Activated naive CD4-positive, alpha-beta T cell treated with Interleukin-2 at 50 U/mL for 16 hours (primary cell): ENCODE results near the gene HELZ.
"Not testable (repeated sequence)": the region's sequence is repeated elsewhere in the genome, so short reads cannot be mapped to it uniquely, and the experiment has no call there.

ENCODE experiments used
- DNase-seq: peaks from one replicate; pipeline ENCODE4 v3.0.0-alpha.2; 2020

The HELZ gene, protein sequence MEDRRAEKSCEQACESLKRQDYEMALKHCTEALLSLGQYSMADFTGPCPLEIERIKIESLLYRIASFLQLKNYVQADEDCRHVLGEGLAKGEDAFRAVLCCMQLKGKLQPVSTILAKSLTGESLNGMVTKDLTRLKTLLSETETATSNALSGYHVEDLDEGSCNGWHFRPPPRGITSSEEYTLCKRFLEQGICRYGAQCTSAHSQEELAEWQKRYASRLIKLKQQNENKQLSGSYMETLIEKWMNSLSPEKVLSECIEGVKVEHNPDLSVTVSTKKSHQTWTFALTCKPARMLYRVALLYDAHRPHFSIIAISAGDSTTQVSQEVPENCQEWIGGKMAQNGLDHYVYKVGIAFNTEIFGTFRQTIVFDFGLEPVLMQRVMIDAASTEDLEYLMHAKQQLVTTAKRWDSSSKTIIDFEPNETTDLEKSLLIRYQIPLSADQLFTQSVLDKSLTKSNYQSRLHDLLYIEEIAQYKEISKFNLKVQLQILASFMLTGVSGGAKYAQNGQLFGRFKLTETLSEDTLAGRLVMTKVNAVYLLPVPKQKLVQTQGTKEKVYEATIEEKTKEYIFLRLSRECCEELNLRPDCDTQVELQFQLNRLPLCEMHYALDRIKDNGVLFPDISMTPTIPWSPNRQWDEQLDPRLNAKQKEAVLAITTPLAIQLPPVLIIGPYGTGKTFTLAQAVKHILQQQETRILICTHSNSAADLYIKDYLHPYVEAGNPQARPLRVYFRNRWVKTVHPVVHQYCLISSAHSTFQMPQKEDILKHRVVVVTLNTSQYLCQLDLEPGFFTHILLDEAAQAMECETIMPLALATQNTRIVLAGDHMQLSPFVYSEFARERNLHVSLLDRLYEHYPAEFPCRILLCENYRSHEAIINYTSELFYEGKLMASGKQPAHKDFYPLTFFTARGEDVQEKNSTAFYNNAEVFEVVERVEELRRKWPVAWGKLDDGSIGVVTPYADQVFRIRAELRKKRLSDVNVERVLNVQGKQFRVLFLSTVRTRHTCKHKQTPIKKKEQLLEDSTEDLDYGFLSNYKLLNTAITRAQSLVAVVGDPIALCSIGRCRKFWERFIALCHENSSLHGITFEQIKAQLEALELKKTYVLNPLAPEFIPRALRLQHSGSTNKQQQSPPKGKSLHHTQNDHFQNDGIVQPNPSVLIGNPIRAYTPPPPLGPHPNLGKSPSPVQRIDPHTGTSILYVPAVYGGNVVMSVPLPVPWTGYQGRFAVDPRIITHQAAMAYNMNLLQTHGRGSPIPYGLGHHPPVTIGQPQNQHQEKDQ (N-terminal part only)

DNA sequence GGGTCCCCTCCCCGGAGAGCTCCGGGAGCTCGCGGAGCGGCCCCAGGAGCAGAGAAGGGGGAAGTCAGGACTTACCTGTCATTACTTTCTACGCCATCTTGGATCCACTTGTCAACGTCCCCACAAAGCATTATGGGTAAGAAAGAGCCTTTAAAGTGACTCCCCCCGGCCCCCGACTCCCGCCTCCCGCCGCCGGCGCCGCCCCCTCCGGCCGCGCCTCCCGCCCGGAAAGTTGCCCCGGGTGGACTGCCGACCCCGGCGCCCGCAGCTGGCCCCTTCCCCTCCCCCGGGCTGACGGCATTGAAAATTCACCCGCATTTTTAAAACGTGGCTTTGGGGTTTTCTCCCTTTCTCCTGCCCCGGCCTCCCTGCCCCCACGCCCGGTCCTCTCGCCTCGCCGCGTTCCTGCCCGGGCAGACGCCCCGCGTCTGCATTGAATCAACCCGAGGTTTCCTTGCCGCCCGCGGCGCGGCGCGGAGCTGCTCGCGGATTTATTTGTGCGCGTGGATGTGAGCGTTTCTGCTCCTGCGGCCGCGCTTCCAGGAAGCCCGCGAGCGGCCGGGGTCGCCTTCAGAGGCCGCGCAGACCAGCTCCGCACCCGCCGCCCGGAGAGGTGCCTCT is at the start of gene HELZ:
TSS of gene HELZ (minus strand) at position 124 of the 621 bp plus-strand sequence. CDS start 26,392 bp downstream, outside the sequence.
- DNase-seq, result peak; percentile 81

DNA sequence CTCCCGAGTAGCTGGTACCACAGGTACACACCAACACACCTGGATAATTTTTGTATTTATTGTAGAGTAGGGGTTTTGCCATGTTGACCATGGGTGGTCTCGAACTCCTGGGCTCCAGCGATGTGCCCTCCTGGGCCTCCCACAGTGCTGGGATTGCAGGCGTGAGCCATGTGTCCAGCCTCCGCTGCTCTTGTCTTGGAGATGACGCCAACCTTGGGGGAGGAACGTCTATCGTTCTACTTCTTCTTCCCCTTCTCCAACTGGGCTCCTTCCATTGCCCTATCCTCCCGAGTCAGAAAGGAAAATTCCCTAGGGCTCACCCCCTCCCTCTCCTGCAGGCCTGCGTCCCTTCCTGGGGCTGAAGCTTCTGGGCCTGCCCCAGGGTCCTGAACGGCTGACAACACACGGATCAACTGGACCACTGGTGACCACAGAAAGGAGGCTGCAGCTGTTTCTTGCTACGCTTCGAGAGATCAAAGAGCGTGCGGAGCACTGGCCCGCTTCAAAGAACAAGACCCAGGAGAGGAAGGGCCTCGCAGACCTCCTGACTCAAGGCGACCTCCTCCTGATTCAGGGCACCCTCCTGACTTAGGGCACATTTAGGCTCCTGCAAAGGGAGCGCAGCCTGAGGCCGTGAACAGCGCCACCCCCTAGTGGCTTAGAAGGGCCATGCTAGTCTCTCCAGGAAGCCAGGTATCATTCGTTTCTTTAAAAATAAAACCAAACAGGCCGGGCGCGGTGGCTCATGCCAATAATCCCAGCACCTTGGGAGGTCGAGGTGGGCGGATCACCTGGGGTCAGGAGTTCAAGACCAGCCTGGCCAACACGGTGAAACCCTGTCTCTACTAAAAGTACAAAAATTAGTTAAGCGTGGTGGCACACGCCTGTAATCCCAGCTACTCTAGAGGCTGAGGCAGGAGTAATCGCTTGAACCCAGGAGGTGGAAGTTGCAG is 48.5 kb upstream of the HELZ start:
- peak; percentile 70 for DNase-seq

DNA sequence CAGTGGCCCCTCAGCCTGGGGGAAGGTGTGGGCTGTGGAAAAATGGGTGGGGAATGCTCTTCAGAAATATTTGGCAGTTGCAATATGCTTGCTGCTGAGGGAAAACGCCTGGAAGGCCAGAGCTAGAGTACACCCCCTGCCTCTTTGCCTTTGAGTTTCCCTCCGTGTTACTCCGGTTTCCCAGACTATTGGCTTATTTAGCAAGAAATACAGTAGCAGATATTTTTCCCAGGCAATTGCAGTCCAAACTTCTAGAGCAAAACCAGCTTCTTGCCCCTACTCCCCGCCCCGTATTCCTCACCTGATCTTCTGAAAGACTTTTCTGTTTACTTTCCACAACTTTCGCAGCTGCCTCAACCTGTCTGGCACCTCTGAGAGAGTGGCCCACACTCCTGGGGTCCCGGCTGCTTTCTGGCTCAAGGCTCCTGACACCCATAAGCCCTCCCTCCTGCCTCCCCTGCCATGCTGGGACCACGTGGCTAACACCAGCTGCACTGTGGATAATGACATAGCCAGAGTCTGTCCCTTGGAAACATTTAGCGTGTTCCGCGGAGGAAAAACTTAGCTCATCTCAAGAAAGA is 45.8 kb upstream of the HELZ start:
- no peak for DNase-seq

DNA sequence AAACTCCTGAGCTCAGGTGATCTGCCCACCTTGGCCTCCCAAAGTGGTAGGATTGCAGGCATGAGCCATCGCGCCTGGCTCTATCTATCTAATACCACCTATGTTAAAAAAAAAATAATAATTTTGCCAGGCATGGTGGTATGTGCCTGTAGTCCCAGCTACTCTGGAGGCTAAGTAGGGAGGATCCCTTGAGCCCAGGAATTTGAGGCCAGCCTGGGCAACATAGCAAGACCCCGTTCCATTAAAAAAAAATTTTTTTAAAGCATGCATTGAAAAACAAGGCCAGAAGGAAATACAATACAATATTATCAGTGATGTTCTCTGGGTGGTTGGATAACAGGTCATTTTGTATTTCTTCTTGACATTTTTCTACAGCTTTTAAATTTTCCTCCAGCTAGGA is 45.2 kb upstream of the HELZ start:
- DNase-seq, result no peak

DNA sequence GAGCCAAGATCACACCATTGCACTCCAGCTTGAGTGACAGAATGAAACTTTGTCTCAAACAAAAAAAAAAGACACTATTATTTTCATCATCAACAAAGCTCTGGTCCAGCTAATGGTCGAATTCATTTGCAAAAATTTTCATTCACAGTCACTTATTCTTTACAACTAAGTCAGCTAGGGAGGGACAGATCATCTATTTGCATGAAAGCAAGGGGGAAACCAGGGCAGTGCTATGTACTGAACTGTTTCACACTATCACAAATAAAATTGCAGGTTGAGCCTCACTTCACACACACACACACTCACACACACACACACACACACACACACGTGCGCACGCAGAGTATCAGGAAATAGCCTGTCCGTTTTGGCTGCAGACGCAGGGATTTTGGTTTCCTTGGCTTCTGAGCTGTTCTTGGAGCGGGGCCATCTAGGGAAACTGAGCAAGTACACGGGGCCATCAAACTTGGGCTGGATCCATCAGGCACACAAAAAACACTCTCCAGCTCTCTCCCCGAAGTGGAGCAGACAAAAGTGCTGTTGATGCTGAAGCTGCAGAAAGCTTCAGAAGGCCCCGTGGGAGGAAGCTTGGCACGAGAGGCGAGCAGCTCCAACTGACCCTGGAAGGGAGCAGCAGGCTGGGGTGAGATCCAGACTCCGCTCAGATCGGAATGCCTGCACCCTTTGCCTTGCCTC is 44.3 kb upstream of the HELZ start:
- no peak for DNase-seq

DNA sequence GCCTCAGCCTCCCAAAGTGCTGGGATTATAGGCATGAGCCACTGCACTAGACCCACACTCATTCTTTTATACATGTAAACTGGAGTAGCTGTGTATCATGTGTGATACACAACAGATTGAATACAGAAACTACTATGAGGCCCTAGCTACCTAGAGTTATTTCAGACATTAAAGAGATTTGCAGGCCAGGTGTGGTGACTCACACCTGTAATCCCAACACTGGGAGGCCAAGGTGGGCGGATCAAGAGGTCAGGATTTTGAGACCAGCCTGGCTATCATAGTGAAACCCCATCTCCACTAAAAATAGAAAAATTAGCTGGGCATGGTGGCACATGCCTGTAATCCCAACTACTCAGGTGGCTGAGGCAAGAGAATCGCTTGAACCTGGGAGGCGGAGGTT is 41.8 kb upstream of the HELZ start:
- DNase-seq, result not testable (repeated sequence)

DNA sequence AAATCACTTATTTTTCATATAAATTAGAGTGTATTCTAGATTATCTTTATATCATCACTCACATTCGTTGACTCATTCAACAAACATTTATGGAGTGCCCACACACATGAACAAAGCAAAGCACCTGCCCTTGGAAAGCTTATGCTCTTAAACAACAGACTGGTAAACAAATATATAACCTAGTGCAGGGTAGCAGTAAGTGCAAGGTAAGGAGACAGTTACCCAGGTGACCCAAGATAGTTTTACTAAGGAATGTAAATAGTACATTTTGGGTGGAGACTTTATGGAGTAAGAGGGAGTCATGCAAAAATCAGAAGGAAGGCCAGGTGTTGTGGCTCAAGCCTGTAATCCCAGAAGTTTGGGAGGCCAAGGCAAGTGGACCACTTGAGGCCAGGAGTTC is 40.4 kb upstream of the HELZ start:
- no peak for DNase-seq

DNA sequence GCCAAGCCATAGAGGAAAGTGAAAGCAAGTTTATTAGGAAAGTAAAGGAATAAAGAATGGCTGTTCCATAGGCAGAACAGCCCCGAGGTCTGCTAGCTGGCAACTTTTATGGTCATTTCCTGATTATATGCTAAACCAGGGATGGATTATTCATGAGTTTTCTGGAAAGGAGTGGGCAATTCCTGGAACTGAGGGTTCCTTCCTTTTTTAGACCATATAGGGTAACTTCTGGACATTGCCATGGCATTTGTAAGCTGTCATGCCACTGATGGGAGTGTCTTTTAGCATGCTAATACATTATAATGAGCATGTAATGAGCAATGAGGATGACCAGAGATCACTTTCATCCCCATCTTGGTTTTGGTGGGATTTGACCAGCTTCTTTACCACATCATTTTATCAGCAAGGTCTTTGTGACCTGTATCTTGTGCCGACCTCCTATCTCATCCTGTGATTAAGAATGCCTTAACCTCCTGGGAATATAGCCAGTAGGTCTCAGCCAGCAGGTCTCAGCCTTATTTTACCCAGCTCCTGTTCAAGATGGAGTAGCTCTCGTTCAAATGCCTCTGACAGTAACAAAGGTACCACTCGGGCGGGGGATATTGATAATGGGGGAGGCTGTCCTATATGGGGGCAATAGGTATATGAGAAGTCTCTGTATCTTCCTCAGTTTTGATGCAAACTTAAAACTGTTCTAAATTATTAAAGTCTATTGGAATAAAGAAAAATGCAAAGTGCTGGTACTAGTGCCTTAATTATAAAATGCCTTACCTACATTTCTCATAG is 38.9 kb upstream of the HELZ start:
- no peak for DNase-seq

DNA sequence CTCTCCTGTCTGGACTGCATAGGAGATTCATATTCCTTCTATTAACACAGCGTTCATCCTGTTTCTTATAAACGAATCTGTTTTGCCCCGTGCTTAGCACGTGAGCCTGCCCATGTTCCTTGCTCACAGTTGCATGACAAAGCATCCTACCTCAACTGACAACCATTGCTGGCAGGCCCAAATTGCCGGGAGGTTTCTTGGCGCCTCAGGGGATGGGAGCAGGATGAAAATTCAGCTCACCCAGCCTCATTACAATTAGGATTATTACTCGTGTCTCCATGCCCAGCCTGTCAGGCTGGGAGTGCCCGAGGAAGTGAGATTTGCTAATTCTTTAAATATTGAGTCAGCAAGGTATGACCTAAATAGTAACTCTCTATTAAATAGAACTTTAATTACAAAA is 36.7 kb upstream of the HELZ start:
- no peak for DNase-seq

DNA sequence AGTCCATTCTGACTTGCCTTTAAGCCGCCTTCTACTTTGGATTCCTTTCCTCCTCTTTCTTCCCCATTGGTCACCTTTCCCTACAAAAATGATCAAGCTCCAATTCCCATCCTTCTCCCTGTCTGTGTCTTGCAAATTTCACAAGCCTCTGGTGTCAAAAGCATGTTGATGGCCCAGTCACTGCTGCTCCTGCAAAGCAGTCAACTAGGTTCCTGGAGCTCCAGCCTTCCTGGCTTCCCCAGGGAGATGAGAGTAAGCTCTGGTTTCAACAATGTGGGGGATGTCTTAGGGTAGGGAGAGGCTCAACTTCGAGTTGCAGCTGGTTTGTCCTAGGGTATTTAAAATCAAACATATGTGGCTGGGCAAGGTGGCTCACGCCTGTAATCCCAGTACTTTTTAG is 36.1 kb upstream of the HELZ start:
- DNase-seq, result no peak

DNA sequence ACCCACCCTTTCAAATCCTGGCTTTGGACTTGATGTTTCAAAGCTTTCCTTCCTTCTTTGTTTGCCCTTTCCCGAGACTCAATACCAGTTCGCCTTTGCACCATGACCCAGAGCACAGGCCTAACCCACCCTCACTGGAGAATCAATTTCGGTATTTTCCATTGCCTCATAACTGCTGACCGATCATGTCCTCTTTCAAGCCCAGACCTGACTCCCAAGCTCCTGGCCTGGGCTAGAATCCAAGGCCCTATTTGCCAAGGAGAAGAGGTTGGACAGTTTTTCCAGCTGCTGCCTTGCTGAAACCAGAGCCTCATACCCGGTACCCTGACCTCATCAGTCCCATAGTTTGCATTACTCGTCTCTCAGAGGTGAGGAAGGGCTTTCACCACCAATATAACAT is 35.3 kb upstream of the HELZ start:
- no peak for DNase-seq

DNA sequence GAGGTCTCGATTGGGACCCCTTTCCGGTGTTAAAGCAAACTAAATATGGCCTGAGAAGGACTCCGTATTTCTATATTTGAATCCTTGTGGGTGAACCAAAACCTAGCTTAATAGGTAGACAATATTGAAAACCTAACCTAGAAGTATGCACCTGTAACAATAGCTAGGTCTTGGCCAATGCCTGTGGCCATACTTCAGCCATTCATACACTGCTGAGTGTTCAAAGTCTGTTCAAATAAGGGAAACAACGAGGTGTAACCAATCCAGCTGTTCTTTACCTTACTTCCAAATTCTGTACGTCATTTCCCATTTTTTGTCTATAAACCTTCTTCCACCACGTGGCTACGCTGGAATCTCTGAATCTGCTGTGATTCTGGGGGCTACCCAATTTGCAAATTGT is 34.1 kb upstream of the HELZ start:
- no peak for DNase-seq

DNA sequence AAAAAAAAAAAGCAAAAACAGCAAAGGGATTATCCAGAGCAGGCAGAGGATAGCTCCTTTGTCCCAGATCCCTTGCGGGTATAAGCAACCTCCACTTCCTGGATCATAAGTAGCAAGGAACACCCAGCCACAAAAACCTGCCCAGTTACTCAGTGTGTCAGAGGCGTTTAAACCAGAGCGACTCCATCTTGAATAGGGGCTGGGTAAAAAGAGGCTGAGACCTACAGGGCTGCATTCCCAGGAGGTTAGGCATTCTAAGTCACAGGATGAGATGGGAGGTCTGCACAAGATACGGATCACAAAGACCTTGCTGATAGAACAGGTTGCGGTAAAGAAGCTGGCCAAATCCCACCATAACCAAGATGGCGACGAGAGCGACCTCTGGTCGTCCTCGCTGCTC is 33.4 kb upstream of the HELZ start:
- DNase-seq, result no peak

DNA sequence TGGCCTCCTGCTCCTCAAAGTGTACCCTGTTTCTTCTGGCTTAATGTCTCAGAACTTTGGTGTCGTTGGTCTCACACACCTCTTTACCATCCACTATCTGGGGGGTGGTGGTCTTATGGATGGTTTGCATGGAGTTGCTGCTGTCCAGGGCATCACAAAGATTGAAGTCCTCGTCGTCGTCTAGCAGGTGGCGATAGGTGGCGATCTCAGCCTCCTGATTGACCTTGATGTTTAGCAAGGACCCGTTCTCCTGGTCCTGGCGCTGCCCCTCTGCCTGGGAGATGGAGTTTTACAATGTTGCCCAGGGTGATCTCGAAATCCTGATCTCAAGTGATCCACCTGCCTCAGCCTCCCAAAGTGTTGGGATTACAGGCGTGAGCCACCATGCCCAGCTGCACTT is 31.1 kb upstream of the HELZ start:
- no peak for DNase-seq

DNA sequence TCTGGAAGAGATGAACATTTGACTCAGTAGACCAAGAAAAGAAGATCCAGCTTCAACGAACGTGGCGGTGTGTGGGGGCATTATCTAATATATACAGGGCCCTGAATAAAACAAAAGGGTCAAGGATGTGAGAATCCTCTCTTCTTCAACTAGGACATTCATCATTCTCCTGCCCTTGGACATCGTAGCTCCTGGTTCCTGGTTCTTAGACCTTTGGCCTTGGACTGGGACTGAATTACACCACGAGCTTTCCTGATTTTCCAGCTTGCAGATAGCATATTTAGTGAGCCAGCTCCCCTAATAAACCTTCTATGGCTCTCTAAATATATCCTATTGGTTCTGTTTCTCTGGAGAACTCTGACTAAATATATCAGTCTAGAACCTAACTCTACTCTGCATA is 29.5 kb upstream of the HELZ start:
- no peak for DNase-seq

DNA sequence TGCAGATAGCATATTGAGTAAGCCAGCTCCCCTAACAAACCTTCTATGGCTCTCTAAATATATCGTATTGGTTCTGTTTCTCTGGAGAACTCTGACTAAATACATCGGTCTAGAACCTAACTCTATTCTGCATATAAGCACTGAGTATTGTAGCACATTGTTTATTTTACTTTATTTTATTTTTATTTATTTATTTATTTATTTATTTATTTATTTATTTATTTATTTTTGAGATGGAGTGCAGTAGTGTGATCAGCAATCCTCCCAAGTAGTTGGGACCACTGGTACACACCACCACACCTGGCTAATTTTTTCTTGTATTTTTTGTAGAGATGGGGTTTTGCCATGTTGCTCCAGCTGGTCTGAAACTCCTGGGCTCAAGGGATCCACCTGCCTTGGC is 28.9 kb upstream of the HELZ start:
- DNase-seq, result no peak

DNA sequence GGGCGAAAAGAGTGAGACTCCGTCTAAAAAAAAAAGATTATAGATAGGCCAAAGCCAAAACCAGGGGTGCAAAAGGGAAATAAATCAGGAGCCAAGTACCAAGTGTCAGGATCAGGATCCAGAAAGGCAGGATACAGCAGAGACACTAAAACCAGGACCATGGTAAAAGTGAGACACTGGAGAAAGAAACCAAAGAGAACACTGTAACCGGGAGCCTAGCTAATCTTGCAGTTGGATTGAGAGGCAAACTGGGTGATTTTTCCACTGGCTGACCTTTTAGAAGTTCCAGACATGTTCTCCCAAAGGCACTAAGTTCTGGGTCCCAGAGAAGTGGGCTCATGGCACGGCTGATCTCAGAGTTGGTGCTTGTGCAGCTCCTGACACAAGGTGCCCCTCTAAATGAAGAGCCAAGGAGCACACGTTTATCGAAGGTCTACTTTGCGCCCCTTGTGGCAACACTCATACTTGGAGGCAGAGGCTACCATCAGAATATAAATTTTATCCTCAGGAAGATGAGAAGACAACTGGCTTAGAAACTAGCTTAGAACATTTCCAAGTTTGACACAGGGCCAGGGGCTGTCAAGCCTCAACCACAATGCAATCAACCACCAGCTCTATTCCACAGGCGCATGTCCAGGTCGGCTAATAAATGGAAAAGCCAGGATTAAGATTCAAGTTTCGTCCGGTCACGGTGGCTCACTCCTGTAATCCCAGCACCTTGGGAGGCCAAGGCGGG is 27.5 kb upstream of the HELZ start:
- DNase-seq, result no peak

DNA sequence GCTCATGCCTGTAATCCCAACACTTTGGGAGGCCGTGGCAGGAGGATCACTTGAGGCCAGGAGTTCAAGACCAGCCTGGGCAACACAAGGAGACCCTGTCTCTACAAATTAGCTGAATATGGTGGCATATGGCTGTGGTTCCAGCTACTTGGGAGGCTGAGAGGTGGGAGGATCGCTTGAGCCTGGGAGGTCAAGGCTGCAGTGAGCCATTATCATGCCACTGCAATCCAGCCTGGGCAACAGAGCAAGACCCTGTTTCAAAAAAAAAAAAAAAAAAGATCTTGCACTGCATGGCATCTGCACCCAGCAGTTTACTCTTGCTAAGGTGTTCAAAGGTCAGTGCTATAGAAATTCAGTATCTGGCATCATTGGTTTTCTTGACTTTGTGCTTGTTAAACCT is 26.2 kb upstream of the HELZ start:
- not testable (repeated sequence) for DNase-seq

DNA sequence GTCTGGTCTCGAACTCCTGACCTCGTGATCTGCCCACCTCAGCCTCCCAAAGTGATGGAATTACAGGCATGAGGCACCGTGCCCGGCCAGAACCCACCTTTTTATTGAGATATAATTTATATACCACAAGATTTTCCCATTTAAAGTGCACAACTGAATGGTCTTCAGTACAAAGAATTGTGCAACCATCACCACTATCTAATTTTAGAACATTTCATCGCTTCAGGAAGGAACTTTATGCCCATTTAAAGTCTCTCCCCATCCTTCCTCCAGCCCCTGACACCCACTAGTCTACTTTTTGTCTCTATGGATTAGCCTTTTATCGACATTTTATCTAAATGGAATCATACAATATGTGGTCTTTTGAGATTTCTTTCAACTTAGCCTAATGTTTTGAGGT is 25.4 kb upstream of the HELZ start:
- no peak for DNase-seq
